ENCODE data around the gene TNFSF8. TPM values are rescaled to one million over a fixed set of nuclear protein-coding genes. Genes with fewer than 3 reads are reported as not detected.

Gene TNFSF8
- total RNA-seq, 4 donors from 2014 or later = 0.54 to 3.9 (median 2.0) TPM

DNA sequence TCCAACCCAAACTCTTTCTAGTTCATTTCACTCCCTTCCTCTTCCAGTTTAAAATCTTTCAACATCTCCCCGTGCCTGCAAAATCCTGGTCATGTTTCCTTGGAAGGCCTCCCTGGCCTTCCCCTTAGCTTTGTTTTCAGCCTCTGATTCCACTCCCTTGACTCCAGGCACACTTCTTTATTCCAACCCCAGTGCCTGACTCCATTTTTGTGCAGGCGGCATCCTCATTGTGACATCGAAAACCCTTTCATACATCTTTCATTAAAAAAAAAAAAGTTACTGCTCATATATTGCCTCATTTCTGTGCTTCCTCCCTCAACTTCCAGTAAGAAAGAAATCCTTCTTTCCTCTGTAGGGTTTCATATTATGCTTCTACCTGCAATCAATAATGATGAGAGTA is 7.1 kb upstream of the TNFSF8 start:
- Histone ChIP-seq H3K36me3 (no peaks in the 10 kb centered on the region), H3K27ac (no peak overlapping the region), H3K27me3 (no peaks in the 10 kb centered on the region), H3K4me1 (no peaks in the 10 kb centered on the region), H3K4me3 (no peak overlapping the region), H3K9me3 (no peaks in the 10 kb centered on the region)
- TF ChIP-seq, protein P1, sequence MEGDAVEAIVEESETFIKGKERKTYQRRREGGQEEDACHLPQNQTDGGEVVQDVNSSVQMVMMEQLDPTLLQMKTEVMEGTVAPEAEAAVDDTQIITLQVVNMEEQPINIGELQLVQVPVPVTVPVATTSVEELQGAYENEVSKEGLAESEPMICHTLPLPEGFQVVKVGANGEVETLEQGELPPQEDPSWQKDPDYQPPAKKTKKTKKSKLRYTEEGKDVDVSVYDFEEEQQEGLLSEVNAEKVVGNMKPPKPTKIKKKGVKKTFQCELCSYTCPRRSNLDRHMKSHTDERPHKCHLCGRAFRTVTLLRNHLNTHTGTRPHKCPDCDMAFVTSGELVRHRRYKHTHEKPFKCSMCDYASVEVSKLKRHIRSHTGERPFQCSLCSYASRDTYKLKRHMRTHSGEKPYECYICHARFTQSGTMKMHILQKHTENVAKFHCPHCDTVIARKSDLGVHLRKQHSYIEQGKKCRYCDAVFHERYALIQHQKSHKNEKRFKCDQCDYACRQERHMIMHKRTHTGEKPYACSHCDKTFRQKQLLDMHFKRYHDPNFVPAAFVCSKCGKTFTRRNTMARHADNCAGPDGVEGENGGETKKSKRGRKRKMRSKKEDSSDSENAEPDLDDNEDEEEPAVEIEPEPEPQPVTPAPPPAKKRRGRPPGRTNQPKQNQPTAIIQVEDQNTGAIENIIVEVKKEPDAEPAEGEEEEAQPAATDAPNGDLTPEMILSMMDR (IDR thresholded peaks at IDR 0.05) = no peak
- no peak for TF ChIP-seq POLR2A (IDR thresholded peaks at IDR 0.05)
- no peak for TF ChIP-seq POLR2AphosphoS5 (IDR thresholded peaks at IDR 0.05)
- no peak for TF ChIP-seq EP300 (IDR thresholded peaks at IDR 0.05)
- no peak for ATAC-seq
- 72 to 85% methylated on average over 3 of the region's 3 CpGs for WGBS, 2 donors (ENCODE audit: low coverage in 1 of 2)

DNA sequence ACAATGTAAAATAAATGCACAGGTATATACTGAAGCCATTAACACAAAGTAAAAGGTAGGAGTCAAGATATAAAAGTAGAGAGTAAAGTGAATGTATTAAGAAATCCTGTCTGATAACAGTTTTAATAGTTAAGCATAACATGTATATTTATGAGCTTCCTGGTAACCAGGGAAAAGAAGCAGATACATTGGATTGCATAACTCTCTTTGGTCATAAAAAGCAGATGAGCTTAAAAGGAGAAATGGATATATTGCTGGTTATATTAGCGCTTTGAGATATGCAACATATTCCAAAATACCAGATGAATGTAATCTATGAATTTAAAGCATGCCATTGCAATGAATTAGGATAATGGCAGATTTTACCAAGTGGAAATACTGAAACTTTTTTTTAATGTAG is 6.2 kb upstream of the TNFSF8 start:
- ATAC-seq = no peak
- Histone ChIP-seq H3K27ac (no peak overlapping the region), H3K4me3 (no peak overlapping the region), H3K36me3 (no peaks in the 10 kb centered on the region), H3K4me1 (no peaks in the 10 kb centered on the region), H3K27me3 (no peaks in the 10 kb centered on the region), H3K9me3 (no peaks in the 10 kb centered on the region)
- TF ChIP-seq, protein P1 (IDR thresholded peaks at IDR 0.05) = no peak
- no peak for TF ChIP-seq EP300 (IDR thresholded peaks at IDR 0.05)
- no peak for TF ChIP-seq POLR2A (IDR thresholded peaks at IDR 0.05)
- TF ChIP-seq POLR2AphosphoS5 (IDR thresholded peaks at IDR 0.05) = no peak
- WGBS, 2 donors (ENCODE audit: low coverage in 1 of 2) = 89 to 100% methylated on average over 1 of the region's 1 CpG

DNA sequence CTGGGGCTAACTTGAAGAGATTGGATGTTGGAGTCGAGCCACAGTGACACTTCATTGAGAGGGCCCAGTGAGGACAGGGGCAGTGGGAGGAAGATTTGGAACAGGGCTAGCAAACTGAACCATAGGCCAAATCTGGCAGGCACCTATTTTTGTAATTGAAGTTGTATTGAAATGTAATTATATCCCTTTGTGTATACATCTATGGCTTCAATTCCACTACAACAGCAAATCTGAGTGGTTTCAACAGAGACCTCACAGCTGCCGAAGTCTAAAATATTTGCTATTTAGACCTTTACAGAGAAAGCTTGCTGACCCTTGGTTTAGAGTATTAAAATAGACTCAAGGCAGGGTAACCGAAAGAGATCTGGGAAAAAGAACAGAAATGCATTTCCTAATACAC is 4.7 kb upstream of the TNFSF8 start:
- 50 to 71% methylated on average over 1 to 3 of the region's 3 CpGs for WGBS, 2 donors (ENCODE audit: low coverage in 1 of 2)
- no peak overlapping the region for H3K4me3 ChIP-seq
- no peak for ATAC-seq
- TF ChIP-seq POLR2AphosphoS5 (IDR thresholded peaks at IDR 0.05) = no peak
- no peak for TF ChIP-seq POLR2A (IDR thresholded peaks at IDR 0.05)
- no peak for TF ChIP-seq EP300 (IDR thresholded peaks at IDR 0.05)
- TF ChIP-seq, protein P1 (IDR thresholded peaks at IDR 0.05) = no peak
- no peaks in the 10 kb centered on the region for H3K36me3 ChIP-seq
- H3K4me1 ChIP-seq = no peaks in the 10 kb centered on the region
- peaks cover 10% of the 10 kb centered on the region for H3K27me3 ChIP-seq
- H3K9me3 ChIP-seq = no peaks in the 10 kb centered on the region
- no peak overlapping the region for H3K27ac ChIP-seq

DNA sequence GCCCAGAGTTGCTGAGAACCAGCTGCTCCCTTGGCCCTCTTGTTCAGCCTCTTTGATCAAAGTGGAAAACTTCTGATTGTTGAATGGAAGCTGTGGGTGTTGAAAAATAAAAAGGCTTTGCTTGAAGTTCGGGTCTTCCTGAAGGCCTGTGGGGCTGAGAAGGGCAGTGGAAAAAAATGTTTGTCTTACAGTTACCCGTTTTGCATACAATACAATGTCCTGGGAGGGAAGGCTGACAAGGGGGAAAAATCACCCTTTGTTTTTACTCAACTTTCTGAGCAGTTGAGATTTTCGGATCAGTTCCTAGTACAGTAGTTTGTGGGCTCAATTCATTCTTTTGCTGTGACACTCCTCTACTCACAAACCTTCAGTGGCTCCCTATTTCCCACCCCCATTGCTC is 2.1 kb upstream of the TNFSF8 start:
- Histone ChIP-seq H3K4me3 (no peak overlapping the region), H3K4me1 (no peaks in the 10 kb centered on the region), H3K27me3 (peaks cover 11% of the 10 kb centered on the region), H3K27ac (no peak overlapping the region), H3K9me3 (no peaks in the 10 kb centered on the region), H3K36me3 (no peaks in the 10 kb centered on the region)
- no peak for ATAC-seq
- TF ChIP-seq, protein P1 (IDR thresholded peaks at IDR 0.05) = no peak
- TF ChIP-seq EP300 (IDR thresholded peaks at IDR 0.05) (no peak), POLR2A (IDR thresholded peaks at IDR 0.05) (no peak), POLR2AphosphoS5 (IDR thresholded peaks at IDR 0.05) (no peak)
- WGBS, 2 donors (ENCODE audit: low coverage in 1 of 2) = 77 to 86% methylated on average over 2 to 3 of the region's 3 CpGs

DNA sequence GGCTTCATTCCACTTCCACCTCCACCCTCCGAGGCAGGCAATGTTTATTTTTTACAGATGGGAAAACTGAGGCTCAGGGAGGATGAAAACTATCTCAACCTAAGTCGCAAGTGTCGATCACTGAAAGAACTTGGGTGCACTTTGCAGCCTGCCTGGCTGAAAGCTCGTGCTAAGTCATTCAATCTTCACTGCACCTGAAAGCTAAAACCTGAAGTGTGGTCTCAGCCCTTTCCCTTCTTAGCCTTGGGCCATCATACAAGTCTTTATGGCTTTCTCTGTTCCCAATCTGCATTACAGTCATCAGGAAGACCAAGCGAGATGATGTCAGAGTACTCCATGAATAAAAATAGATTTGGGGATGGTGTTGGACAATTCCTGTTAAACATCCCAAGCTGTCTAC is 1.0 kb upstream of the TNFSF8 start:
- TF ChIP-seq POLR2AphosphoS5 (IDR thresholded peaks at IDR 0.05) (no peak), EP300 (IDR thresholded peaks at IDR 0.05) (no peak), POLR2A (IDR thresholded peaks at IDR 0.05) (no peak)
- TF ChIP-seq, protein P1 (IDR thresholded peaks at IDR 0.05) = no peak
- Histone ChIP-seq H3K9me3 (no peaks in the 10 kb centered on the region), H3K4me1 (no peaks in the 10 kb centered on the region), H3K4me3 (no peak overlapping the region), H3K27ac (no peak overlapping the region), H3K36me3 (no peaks in the 10 kb centered on the region), H3K27me3 (peaks cover 12% of the 10 kb centered on the region)
- no peak for ATAC-seq
- WGBS, 2 donors (ENCODE audit: low coverage in 1 of 2) = 75 to 100% methylated on average over 4 to 5 of the region's 5 CpGs

Measured in gastroesophageal sphincter (tissue), 4 donors.